ENCODE measurements around the gene CCDC17. TPM values are rescaled to one million over a fixed set of nuclear protein-coding genes. Genes with fewer than 3 reads are reported as not detected.

The CCDC17 gene
- total RNA-seq, 4 donors from 2014 or later, result 1.4 to 2.1 (median 1.7) TPM

GRCh38 chr1:45584351-45585109 lies 39.3 kb downstream of the CCDC17 start:
- TF ChIP-seq CTCF (IDR thresholded peaks at IDR 0.05) (no peak), POLR2A (IDR thresholded peaks at IDR 0.05) (no peak)
- H3K4me3 ChIP-seq (ENCODE audit: low read depth, poor library complexity, severe bottlenecking), result peak overlapping the region; percentile 97
- 0 to 1% methylated on average over 43 to 59 of the region's 59 CpGs for WGBS, 2 donors
- intact Hi-C loops (cut with DNase I; ENCODE audit: low total_unique reads), result no loop called here
- DNase-seq (ENCODE audit: low spot score in 2 of 2), result peak; percentile 83 to 97

- WGBS, 2 donors, result 0% methylated on average over 35 to 40 of the region's 41 CpGs
- peak; percentile 88 to 98 for DNase-seq (ENCODE audit: low spot score in 2 of 2)
- intact Hi-C loops (cut with DNase I; ENCODE audit: low total_unique reads), result no loop called here
- H3K4me3 ChIP-seq (ENCODE audit: low read depth, poor library complexity, severe bottlenecking), result peak within 1 kb of the TSS; percentile 97
- no peak for TF ChIP-seq POLR2A (IDR thresholded peaks at IDR 0.05)
- TF ChIP-seq CTCF (IDR thresholded peaks at IDR 0.05), result no peak
Measured at GRCh38 chr1:45583666-45584350, 40.0 kb downstream of the CCDC17 start, which contains the start of gene NASP. Gene NASP (plus strand): TSS chr1:45584041. CDS start chr1:45584147, 106 bp downstream.

GRCh38 chr1:45583264-45583665 lies 40.6 kb downstream of the CCDC17 start:
- peak overlapping the region; percentile 97 for H3K4me3 ChIP-seq (ENCODE audit: low read depth, poor library complexity, severe bottlenecking)
- intact Hi-C loops (cut with DNase I; ENCODE audit: low total_unique reads), result no loop called here
- DNase-seq (ENCODE audit: low spot score in 2 of 2), result peak; percentile 96 to 98
- WGBS, 2 donors, result 0% methylated on average over 19 of the region's 19 CpGs
- TF ChIP-seq POLR2A (IDR thresholded peaks at IDR 0.05) (no peak), CTCF (IDR thresholded peaks at IDR 0.05) (no peak)

- TF ChIP-seq CTCF (IDR thresholded peaks at IDR 0.05) (no peak), POLR2A (IDR thresholded peaks at IDR 0.05) (no peak)
- WGBS, 2 donors, result 90 to 91% methylated on average over 7 of the region's 7 CpGs
- H3K4me3 ChIP-seq (ENCODE audit: low read depth, poor library complexity, severe bottlenecking), result no peak overlapping the region
- DNase-seq (ENCODE audit: low spot score in 2 of 2), result peak in 1 of 2 donors; percentile 37
- intact Hi-C loops (cut with DNase I; ENCODE audit: low total_unique reads), result loop anchor here (10.0 kb wide), 1 partner anchor 559 kb away; the partner anchor contains the start of genes HECTD3 and UROD
Measured at GRCh38 chr1:45574105-45574626, 49.7 kb downstream of the CCDC17 start.

- DNase-seq (ENCODE audit: low spot score in 2 of 2), result peak in 1 of 2 donors; percentile 32
- intact Hi-C loops (cut with DNase I; ENCODE audit: low total_unique reads), result loop anchor here (10.0 kb wide), 1 partner anchor 559 kb away; the partner anchor contains the start of genes HECTD3 and UROD
- H3K4me3 ChIP-seq (ENCODE audit: low read depth, poor library complexity, severe bottlenecking), result no peak overlapping the region
- 74% methylated on average over 3 of the region's 3 CpGs for WGBS, 2 donors
- TF ChIP-seq POLR2A (IDR thresholded peaks at IDR 0.05), result no peak
- no peak for TF ChIP-seq CTCF (IDR thresholded peaks at IDR 0.05)
Measured at GRCh38 chr1:45573231-45573804, 50.5 kb downstream of the CCDC17 start.
